Measurements from ENCODE around the gene LRRC74A. TPM values are rescaled to one million over a fixed set of nuclear protein-coding genes. Genes with fewer than 3 reads are reported as not detected.

Gene LRRC74A
- polyA plus RNA-seq (ENCODE audit: insufficient read length in 4 of 4) = under 1 TPM in 1 of 4 donors, not detected in 3; 0.06 TPM

DNA sequence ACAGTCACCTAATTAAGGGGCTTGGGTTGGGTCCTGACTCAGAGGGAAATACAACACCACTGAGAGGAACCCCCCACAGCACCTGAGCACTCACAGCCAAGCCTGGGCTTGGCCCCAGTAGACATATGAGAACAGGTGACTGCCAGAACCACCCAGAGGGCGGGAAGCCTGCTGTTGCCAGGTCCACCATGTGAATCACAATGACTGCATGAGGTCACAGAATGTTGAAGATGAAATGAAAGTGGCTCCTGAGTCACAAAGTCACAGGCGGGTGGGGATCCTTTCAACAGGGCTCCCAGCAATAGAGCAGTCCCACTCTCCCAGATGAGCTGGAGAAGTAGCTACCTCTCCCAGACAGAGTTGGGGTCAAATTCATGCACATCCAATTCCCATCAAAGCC is at the start of gene LRRC74A:
Gene LRRC74A, plus strand, starts transcription at position 287 of the 400 bp plus-strand sequence. CDS start 290 bp downstream, outside the sequence.
- no peak for DNase-seq (ENCODE audit: low read depth in 4 of 4, low spot score in 3 of 4)

- DNase-seq (ENCODE audit: low read depth in 4 of 4, low spot score in 3 of 4) = no peak
Measured at GRCh38 chr14:76776428-76777251, 49.6 kb upstream of the LRRC74A start.

DNA sequence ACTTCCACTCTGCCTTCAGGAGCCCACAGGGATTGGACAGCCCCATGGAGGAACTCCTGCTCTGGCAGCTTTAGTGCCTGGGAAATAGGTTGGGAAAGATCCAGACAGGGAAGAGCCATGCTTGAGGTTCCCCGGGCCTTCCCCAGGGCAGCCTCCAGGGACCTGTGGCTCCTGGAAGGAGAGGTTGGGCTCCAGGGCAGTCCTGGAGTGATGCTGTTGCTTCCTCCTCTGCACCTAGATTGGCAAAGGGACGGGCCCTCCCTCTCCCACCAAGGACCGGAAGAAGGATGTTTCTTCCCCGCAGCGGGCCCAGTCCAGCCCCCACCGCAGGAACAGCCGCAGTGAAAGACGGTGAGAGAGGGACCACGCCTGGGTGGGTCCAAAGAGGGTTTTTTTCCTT is 48.5 kb upstream of the LRRC74A start:
- no peak for DNase-seq (ENCODE audit: low read depth in 4 of 4, low spot score in 3 of 4)

- DNase-seq (ENCODE audit: low read depth in 4 of 4, low spot score in 3 of 4) = no peak
Measured at GRCh38 chr14:76778546-76779215, 47.5 kb upstream of the LRRC74A start.

DNA sequence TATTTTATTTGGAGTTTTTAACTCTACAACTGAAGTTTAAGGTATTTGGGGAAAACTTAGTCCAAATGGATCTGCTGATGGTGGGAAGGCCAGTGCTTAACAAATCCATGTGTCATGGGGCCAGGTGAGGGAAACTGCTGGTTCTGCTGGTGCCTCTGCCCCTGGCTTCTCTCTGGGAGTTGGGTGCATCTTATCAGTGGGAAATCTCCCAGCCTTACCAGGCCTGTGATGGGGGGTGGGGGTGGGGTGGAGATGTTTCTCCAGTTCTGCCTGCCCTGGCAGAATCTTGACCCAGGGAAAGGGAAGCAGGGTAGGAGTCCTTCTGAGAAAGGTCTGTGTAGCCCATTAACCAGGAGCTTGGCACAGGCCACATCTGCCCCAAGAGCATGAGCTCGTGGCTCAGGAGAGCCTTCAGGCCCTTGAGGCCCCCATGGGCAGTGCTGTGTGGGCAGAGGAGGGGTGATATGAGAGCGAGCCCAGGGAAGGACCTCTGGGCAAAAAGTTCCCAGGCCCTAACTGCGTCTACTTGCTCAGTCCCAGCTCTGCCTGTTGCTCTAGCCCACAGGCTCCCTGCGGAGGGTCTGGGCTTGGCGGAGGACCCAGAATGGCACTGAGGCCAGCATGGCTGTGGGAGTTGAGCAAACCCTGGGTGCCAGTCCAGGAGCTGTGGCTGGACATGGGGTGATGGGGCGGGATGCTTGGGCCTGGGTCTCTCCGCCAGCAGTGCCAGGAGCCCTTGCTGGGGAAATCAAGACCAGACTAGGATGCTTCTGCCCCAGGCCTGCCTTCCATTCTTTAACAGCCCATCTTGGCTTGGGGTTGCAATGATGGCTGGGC is 46.8 kb upstream of the LRRC74A start:
- DNase-seq (ENCODE audit: low read depth in 4 of 4, low spot score in 3 of 4) = no peak

DNA sequence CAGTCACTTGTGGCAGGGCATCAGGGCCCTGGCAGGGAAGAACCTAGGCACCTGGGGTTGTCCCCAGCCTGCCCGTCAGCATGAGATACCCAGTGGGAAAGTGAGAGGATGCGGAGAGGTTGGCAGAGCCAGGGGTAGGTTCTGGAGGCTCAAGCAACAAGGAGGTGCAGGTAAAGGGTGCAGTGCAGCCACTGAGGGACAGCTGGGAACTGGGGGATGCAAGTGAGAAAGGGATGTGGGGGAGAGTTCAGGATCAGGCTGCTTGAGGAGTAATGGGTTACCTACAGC is 46.2 kb upstream of the LRRC74A start:
- DNase-seq (ENCODE audit: low read depth in 4 of 4, low spot score in 3 of 4) = no peak

- DNase-seq (ENCODE audit: low read depth in 4 of 4, low spot score in 3 of 4) = no peak
Measured at GRCh38 chr14:76780360-76780759, 45.8 kb upstream of the LRRC74A start.

GRCh38 chr14:76780875-76781647 is 45.1 kb upstream of the LRRC74A start:
- DNase-seq (ENCODE audit: low read depth in 4 of 4, low spot score in 3 of 4) = no peak

DNA sequence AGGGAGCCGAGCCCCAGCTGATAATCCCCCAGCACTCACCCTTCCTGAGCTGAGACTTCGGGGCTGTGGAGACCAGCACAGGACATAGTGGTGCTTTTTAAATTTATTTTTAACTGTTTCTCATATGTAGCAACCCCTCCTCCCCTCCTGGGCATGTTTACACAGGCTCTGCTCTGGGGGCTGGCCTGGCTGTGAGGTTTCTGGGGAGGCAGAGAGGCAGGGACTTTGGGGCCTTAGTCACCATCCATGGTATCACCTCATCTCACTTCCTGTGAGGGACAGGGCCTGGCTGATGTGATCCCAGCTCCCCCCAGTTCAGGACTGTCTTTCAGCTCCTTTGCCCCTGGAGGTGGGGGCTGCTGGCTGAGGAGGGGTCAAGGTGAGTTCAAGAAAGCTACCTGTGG is 44.6 kb upstream of the LRRC74A start:
- no peak for DNase-seq (ENCODE audit: low read depth in 4 of 4, low spot score in 3 of 4)

DNA sequence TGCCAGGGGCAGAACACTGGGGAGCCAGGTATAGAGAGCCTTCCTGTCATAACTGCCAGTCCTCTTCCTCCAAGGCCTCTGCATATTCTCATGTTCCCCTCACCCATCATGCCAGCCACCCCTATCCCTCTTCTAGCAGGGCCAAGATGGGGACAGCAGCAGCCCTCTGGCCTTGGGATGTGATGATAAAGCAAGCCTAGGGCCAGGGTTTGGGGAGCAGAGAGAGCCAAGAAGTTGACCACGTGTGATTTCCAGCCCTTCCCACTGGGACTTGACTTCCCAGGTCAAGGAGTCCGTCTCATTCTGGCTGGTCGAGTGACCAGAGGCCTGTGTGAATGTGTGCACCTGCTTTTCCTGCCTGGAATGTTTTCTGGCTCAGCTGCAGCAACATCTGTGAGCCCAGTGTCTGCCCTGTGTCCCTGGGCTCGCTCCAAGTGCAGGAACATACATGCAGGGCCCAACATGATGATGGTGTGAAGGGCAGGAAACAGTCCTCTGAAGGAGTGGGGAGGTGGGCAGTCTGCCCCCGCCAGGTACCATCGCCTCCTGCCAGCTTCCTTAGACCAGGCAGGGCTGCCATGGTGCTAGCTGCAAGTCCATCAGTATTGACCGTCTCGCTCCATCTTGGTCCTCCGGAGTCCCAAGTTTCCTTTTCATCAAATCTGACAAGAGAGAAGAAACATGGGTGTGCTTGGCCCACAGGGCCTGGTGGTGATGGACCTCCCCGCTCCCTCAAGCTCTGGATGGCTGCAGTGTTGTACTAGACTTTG is 43.9 kb upstream of the LRRC74A start:
- no peak for DNase-seq (ENCODE audit: low read depth in 4 of 4, low spot score in 3 of 4)

DNA sequence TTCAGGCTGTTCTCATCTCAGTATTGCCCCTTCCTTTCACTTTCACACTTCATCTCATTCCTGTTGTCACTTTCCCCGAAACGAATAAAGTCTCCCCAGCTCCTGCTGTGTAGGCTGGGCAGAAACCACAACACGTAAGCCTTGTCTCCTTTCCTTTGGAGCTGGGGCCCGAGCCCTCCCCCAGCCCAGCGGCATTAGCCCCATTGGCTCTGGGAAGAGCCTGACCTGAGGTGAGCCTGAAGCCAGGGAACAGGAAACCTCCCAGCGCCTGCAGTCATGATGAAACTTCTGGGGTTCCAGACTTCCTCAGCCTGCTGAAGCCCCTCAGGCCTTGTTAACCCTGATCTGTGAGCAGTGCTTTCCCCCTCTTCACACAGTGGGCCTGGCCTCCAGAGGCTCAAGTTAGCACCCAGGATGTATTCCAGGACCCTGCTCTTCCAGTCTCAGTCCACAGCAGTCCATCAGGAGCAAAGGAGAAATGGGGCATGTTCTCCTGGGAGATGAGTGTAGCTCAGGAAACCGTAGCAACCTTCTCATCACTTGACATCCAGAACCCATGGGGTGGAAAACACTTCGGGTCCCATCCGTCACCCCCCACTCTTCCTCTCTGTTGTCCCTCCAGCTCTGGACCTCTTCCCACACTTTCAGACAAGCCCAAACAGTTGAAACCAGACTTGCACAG is 43.2 kb upstream of the LRRC74A start:
- no peak for DNase-seq (ENCODE audit: low read depth in 4 of 4, low spot score in 3 of 4)

DNA sequence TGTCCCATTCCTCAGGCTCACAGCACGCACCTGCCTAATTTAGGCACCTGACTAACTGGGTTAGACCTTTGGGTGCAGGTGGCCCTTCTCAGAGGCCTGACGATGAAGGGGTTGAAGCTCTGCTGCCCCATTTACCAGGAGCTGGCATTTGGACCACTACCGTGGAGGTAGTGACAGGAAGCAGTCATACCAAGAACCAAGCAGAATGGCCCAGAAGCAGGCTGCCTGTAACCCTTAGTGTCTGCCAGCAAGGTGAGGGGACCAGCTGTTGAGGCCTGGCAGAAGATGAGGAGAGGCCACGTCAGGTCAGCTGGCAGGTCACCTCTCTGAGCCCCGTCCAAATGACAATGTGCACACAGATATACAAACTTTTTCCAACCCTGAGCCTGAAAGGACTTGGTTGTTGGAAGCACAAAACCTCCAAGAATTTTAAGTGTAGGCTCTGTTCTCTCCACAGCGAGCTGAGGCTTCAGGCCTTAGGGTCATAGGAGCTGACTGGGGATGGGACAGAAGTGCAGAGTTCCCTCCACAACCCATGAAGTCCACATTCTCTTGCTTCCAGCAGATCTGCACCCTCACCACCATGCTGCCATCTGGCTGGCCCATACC is 41.8 kb upstream of the LRRC74A start:
- no peak for DNase-seq (ENCODE audit: low read depth in 4 of 4, low spot score in 3 of 4)

- DNase-seq (ENCODE audit: low read depth in 4 of 4, low spot score in 3 of 4) = no peak
Measured at GRCh38 chr14:76784881-76785280, 41.3 kb upstream of the LRRC74A start.

- no peak for DNase-seq (ENCODE audit: low read depth in 4 of 4, low spot score in 3 of 4)
Measured at GRCh38 chr14:76786601-76787000, 39.6 kb upstream of the LRRC74A start.

DNA sequence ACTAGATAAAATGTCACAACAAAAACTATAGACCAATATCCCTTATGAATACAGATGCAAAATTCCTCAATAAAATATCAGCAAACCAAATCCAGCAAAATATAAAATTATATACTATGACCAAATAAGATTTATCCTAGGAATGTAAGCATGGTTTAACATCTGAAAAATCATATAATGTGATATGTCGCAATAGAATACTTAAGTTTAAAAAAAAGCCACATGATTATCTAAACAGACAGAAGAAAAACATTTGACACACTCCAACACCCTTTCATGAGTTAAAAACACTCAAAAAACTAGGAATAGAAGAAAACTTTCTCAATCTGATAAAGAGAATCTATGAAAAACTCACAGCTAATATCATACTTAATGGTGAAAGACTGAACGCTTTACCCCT is 33.8 kb upstream of the LRRC74A start:
- DNase-seq (ENCODE audit: low read depth in 4 of 4, low spot score in 3 of 4) = no peak

DNA sequence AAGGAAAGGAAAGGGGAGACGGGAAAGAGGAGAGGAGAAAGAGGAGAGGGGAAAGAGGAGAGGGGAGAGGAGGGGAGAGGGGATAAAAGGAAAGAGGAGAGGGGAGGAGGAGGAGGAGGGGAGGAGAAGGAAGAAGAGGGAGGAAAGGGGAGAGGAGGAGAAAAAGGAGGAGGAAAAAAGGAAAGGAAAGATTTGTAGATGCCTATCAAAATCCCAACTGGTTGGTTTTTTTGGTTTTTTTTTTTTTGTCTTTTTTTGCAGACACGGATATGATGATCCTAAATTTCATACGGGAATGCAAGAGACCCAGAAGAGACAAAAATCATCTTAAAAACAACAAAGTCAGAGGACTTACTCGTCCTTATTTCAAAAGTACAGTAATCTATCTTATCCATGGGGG is 32.9 kb upstream of the LRRC74A start:
- no peak for DNase-seq (ENCODE audit: low read depth in 4 of 4, low spot score in 3 of 4)

- no peak for DNase-seq (ENCODE audit: low read depth in 4 of 4, low spot score in 3 of 4)
Measured at GRCh38 chr14:76793956-76794355, 32.3 kb upstream of the LRRC74A start.

DNA sequence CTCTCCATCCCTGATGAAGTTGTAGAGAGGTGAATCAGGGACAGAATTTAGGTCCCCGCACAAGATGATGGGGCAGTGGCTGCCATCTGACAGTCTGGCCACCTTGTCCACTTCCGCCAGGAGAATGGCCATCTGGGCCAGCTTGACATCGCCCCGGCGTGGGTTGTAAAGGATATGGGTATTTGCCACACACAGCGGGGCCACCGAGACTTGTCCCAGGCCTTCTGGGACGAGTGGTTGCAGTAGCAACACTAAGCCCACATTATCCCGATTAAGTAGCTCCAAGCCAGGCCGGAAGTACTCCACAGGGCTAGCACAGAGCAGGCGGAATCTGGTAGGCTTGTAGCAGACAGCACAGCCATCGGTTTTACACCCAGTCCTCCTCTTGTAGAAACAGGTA is 19.8 kb upstream of the LRRC74A start:
- DNase-seq (ENCODE audit: low read depth in 4 of 4, low spot score in 3 of 4) = no peak

GRCh38 chr14:76808011-76808410 is 18.2 kb upstream of the LRRC74A start:
- DNase-seq (ENCODE audit: low read depth in 4 of 4, low spot score in 3 of 4) = no peak
